ENCODE measurements around the gene GTF2H1. TPM values are rescaled to one million over a fixed set of nuclear protein-coding genes. Genes with fewer than 3 reads are reported as not detected.

GTF2H1 gene
- total RNA-seq, 1 experiment from 2014 or later: 39.4 TPM

DNA sequence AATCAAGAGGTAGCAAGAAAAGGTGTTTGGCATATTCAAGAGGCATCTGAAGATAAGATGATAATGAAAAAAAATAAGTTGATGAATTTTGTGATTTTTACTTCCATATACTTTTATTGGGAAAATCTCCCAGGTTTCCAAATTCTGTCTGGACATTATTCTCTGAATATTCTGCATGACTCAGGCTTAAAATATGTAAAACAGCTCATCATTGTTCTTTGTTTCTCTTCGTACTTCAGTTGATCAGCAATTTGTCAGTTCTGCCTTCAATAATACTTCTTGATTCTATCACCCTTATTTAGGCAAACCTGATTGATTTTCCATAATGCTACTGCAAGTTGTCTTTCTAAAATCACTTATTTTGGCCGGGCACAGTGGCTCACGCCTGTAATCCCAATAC is 30.2 kb downstream of the GTF2H1 start:
- Histone ChIP-seq H2BK120ac (ENCODE audit: low read depth, low read length, poor library complexity, severe bottlenecking) (no peak overlapping the region), H4K20me1 (ENCODE audit: control insufficient read depth, insufficient read depth, insufficient read length) (no peaks in the 10 kb centered on the region), H3K4ac (ENCODE audit: low read depth, low read length) (no peak overlapping the region), H2BK5ac (ENCODE audit: insufficient read length, low read length) (no peak overlapping the region), H3K9ac (ENCODE audit: extremely low read depth, insufficient read length, low read length) (no peak overlapping the region), H3K23me2 (ENCODE audit: insufficient read length, low read depth, low read length, poor library complexity, severe bottlenecking) (no peaks in the 10 kb centered on the region), H3K4me2 (ENCODE audit: insufficient read depth, insufficient read length, low read length) (no peak overlapping the region), H3K79me2 (ENCODE audit: insufficient read depth, low read length) (no peaks in the 10 kb centered on the region), H2BK20ac (ENCODE audit: low read depth, low read length, poor library complexity, severe bottlenecking) (no peak overlapping the region), H3T11ph (ENCODE audit: low read length) (no peak overlapping the region), H3K79me1 (ENCODE audit: insufficient read depth, low read depth, low read length, poor library complexity, severe bottlenecking) (no peaks in the 10 kb centered on the region), H2BK15ac (ENCODE audit: low read depth, low read length) (no peak overlapping the region), H3K4me1 (ENCODE audit: insufficient read depth, low read length) (no peaks in the 10 kb centered on the region), H2BK12ac (ENCODE audit: insufficient read length, low read depth, low read length) (no peak overlapping the region), H3K23ac (ENCODE audit: insufficient read length, low read depth, low read length) (no peak overlapping the region), H3K9me3 (ENCODE audit: control insufficient read depth, low read depth, low read length) (no peaks in the 10 kb centered on the region), H3K56ac (ENCODE audit: insufficient read length, low read depth, low read length) (no peak overlapping the region), H2AK5ac (ENCODE audit: insufficient read length, low read length) (no peak overlapping the region), H4K5ac (ENCODE audit: insufficient read length, low read depth, low read length) (no peak overlapping the region), H2AFZ (ENCODE audit: low read length) (no peak overlapping the region), H3K27me3 (ENCODE audit: insufficient read depth, low read length) (no peaks in the 10 kb centered on the region), H3K27ac (ENCODE audit: insufficient read length, low read depth, low read length) (no peak overlapping the region), H3K18ac (ENCODE audit: insufficient read length, low read depth, low read length) (no peak overlapping the region), H4K8ac (replicated peaks; ENCODE audit: insufficient read length, low read depth, low read length) (no peak overlapping the region), H4K91ac (ENCODE audit: insufficient read length, low read depth, low read length) (no peak overlapping the region), H3K14ac (ENCODE audit: insufficient read depth, low read length) (no peak overlapping the region)
- no CpG with 5 or more reads among the region's 3 CpGs for WGBS (ENCODE audit: extremely low coverage, insufficient read length, low lambda C conversion rate)
- no peak for DNase-seq
- TF ChIP-seq, protein P1, sequence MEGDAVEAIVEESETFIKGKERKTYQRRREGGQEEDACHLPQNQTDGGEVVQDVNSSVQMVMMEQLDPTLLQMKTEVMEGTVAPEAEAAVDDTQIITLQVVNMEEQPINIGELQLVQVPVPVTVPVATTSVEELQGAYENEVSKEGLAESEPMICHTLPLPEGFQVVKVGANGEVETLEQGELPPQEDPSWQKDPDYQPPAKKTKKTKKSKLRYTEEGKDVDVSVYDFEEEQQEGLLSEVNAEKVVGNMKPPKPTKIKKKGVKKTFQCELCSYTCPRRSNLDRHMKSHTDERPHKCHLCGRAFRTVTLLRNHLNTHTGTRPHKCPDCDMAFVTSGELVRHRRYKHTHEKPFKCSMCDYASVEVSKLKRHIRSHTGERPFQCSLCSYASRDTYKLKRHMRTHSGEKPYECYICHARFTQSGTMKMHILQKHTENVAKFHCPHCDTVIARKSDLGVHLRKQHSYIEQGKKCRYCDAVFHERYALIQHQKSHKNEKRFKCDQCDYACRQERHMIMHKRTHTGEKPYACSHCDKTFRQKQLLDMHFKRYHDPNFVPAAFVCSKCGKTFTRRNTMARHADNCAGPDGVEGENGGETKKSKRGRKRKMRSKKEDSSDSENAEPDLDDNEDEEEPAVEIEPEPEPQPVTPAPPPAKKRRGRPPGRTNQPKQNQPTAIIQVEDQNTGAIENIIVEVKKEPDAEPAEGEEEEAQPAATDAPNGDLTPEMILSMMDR (conservative IDR thresholded peaks at IDR 0.05): no peak
- Mint-ChIP-seq H3K4me1 (no peaks in the 10 kb centered on the region), H3K9me3 (no peaks in the 10 kb centered on the region), H3K27me3 (ENCODE audit: low read depth) (no peaks in the 10 kb centered on the region), H3K4me3 (no peak overlapping the region), H3K27ac (no peak overlapping the region), H3K36me3 (ENCODE audit: insufficient read depth in 1 of 3, low read depth in 3 of 3) (peaks cover 14 to 56% (median 47%) of the 10 kb centered on the region in 3 experiments; a peak in 6 of 7 replicates)

Measured in H9 (cell line).